HG03108 (cell line): ENCODE measurements around the gene RPS6KL1.
A peak's percentile ranks its signal among the peaks of the same experiment; 100 is the strongest.

ENCODE experiments used
- ATAC-seq: cut with Tn5 transposase; IDR thresholded peaks from one replicate; pipeline ENCODE4 v1.9.1; 2021; ENCODE audit warnings: moderate library complexity; ENCODE audit not compliant: unreplicated experiment

RPS6KL1 gene

GRCh38 chr14:74913393-74913910 is 9.6 kb downstream of the RPS6KL1 start:
- ATAC-seq: no peak

GRCh38 chr14:74912801-74913200 is 10.3 kb downstream of the RPS6KL1 start:
- no peak for ATAC-seq

GRCh38 chr14:74912111-74912510 is 10.9 kb downstream of the RPS6KL1 start:
- ATAC-seq: no peak

GRCh38 chr14:74911704-74912103 is 11.4 kb downstream of the RPS6KL1 start:
- no peak for ATAC-seq

DNA sequence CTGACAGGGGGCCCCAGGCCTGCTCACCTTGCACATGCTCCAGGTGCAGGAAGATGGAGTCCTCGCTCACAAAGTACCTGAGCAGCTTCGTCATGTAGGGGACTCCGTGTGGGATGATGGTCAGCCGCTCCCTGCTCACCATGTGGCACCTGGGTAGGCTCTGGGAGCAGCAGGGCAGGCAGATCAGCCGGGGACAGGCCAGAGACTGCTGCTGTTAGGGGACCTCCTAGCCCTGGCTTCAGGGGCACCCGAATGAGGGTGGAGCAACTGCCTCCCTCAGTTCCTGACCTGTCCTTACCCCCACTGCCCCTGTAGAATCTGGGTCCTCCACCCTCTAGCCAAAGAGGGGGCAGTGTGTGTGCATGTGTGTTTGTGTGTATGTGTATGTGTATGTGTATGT is 11.8 kb downstream of the RPS6KL1 start:
- no peak for ATAC-seq

DNA sequence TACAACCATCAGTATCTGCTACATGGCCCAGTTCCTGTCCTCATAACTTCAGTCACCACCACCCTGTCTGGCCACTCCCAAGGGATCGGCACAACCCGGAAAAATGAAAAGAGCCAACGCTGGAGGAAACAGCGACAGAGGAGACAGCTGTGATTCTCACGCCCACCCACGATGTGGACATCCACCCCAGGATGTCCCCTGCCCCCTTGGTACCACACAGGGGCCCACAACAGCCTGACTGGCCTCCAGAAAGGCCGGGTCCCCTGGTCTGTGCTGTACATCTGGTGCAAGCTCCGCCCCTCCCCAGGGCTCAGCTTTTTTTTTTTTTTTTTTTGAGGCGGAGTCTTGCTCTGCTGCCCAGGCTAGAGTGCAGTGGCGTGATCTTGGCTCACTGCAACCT is 12.5 kb downstream of the RPS6KL1 start:
- ATAC-seq: no peak

GRCh38 chr14:74909911-74910310 is 13.1 kb downstream of the RPS6KL1 start:
- ATAC-seq: no peak

- ATAC-seq: no peak
Observed at GRCh38 chr14:74909501-74909900, 13.6 kb downstream of the RPS6KL1 start.

DNA sequence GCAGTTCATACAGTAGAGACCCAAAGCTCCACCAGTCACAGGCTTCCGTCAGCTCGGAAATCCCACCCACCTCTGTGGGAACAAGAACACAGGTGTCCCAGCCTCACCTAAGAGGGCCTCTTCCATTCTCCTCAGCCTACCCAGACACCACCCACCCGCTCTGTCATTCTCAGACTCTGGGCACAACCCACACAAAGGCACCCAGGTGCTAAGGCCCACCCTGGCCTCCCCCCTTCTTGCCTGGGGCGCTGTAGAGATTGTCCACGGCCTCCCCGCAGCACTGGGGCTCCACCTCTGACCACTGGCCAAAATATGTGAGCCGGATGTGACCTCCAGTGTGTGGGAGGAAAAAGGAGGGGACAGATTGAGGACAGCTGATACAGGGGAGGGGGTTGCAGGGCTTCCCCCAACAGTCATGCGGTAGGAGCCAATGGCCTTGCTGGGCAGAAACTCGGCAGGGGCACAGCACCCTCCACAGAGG is 14.2 kb downstream of the RPS6KL1 start:
- ATAC-seq: no peak

DNA sequence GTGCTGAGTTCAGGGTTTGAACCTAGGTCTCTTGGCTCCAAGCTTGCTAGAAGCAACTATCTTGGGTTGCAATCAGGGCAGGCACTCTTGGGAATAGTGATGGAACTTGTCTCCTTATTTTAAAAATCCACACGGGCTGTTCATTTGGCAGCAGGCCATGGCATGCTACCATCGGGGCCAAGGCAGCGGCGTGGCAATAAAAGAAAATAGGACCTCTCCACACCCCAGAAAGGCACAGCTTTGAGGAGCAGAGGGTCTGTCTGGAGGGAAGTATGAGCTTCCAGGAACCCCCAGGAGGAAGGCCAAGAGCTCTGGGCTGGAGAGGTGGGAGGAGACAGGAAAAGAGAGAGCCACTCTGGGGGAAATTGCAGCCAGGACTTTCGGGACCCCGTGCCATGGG is 15.3 kb downstream of the RPS6KL1 start:
- ATAC-seq: no peak

DNA sequence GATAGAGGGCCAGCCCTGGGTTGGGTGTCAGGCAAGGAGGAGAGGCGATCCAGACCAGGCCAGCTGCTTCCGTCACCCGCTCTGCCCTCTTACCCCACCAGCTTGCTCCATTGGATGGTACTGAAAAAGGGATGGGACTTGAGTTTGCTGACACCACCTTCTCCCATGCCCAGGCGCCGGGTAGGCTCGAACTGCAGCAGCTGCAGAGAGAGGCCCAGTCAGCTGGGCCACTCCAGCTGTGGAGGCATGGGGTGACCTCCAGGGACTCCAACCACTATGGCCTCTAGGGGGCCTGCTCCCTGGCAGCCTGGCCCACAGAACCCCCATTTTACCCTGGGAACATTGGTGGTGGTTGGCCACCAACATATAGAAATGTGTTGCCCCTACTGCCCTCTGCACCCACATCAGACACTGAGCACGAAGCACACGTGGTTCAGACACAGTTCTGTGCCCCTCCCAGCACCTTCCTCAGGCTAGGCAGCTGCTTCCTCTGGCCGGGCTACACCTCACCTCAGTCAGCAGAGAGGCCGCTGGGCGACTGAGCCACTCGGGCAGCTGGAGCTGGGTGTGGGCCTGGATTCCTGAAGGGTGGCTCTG is 16.0 kb downstream of the RPS6KL1 start:
- no peak for ATAC-seq

GRCh38 chr14:74905595-74906142 is 17.4 kb downstream of the RPS6KL1 start:
- ATAC-seq: no peak

DNA sequence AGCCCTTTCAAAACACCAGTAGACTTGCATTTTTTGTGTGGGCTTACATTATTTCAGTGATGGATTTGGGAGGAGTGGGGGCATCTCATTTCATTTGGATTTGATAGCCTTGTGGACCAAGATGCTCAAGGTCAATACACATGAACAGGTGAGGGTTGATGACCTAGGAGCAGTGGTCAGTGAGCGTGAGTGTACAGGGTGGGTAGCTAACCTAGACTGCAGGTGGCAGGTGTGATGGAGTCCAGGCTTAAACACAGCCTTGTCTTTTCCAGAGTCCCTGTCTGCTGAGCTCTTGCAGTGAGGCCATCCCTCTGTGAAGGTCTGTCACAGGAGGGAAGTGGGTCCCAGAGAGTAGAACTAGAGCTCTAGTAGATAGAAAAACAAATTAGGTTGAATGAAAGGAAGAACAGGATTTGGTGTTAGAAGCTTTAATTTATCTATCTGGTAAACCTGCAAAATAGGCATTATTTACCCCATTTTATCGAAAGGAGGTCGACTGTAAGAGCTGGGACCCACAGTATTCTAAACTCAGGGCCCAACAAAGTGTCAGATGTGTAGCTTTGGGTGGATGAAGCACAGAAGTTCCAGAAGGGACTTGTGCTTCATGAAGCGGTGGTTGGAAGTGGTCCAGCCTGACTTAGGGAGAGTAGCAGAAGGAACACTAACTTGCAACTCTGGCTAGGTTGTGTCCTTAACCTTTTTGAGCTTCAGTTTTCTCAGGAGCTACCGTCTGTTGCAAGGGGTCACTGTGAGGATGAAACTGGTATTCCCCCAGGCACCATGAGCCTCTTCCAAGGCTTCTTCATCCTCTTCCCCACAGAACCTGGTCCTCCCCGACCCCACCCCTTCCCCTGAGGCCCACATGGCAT is 18.2 kb downstream of the RPS6KL1 start:
- ATAC-seq: no peak

DNA sequence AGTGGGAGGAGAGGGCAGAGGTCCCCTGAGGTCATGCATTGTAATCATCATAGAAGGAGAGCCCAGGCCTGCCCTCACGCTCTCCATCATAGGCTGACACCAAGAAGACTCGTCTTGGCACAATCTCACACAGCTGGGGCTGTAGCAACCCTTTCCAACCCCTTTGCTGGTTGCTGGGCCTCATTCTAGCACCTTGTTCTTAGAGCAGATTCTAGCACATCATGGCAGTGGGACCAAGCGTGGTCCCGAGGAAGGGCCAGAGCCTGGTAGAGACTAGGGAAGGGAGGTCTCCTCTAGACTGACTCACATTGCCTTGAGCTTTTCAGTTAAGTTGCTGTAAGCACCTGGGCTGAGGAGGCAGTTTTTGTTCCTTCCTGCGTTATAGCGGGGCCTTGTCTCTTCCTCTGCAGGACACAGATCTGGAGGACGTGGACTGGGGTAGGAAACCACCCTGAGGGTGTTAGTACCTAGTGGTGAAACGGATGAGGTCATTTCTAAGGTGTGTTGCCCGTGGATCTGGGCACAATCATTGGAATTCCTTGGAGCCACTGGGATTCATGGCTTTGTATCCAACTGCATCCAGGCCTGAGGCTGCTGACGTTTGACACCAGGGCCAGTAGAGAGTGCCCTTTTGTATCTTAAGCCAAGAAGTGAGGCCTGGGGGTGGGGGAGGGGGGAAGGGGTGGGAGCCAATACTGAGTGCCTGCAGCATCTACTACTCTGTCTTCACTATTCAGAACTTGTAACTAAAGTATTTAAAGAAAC is 19.9 kb downstream of the RPS6KL1 start:
- ATAC-seq: no peak

DNA sequence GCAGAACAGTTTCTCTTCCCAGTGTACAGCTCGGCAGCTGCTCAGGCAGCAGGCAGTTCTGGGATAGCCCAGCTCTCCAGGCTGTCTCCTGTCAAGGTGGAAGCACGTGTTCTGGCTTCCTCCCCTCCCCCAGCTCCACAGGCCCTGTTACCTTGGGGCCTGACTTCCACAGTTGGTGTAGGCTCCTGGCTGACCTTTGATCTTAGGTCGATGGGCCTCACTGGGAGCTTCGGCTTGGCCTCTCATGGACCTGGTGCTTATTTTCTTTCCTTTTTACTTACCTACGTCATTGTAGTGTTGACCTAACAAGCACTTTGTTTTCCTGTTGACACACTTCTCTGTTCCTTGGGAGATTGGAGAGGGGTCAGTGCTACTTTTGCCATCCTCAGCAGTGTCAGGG is 24.4 kb downstream of the RPS6KL1 start:
- no peak for ATAC-seq

DNA sequence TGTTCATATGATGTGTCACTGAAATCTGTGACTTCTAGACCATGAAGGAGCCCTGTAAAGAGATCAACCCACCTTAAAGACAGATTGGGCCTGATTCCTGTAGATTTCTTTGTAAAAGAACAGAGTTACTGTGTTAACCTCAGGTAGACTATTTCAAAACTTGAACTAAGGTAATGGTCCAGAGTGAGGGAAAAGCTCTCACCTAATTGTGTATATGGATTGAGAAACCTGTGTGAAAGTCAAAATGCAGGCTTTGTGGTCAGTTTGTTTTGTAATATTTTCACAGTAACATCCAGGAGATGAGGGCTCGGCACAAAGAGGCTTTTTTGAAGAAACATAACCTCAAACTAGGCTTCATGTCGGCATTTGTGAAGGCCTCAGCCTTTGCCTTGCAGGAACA is 25.0 kb downstream of the RPS6KL1 start:
- no peak for ATAC-seq

GRCh38 chr14:74897642-74898041 is 25.4 kb downstream of the RPS6KL1 start:
- ATAC-seq: no peak

- no peak for ATAC-seq
Observed at GRCh38 chr14:74896400-74896799, 26.7 kb downstream of the RPS6KL1 start.

DNA sequence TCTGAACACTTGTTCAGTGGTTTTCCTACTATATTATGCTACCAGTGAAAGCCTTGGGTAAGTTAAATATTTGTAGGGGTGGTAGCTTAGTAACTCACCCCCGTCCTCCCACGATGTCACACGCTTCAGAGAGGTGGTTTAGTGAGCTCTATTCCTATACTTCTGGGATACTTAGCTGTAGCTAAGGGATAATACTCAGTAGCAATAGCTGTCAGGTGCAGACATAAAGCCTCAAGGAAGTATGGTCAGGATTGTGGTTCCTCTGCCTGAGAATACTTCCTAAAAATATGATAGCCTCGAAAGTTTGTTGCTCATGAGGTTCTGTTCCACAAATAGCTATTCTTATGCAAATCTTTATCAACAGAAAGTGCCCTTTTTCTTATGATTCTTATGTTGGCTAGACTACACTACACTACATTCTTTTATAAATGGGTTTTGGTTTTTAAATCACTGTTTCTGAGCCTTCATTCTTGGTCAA is 29.4 kb downstream of the RPS6KL1 start:
- ATAC-seq: peak; percentile 47

GRCh38 chr14:74892745-74893144 is 30.3 kb downstream of the RPS6KL1 start:
- no peak for ATAC-seq

DNA sequence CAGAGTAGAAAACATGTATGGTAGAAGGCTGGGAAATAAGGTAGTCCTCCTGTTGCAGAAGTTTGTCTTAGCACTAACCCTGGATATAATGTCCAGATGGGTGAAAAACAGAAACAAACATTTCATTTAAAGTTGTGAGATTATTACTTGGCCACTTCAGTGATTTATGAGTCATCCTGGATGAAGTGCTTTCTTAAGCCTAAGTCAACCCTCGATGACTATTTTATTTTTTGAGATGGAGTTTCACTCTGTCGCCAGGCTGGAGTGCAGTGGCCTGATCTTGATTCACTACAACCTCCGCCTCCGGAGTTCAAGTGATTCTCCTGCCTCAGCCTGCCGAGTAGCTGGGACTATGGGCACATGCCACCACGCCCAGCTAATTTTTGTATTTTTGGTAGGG is 31.2 kb downstream of the RPS6KL1 start:
- ATAC-seq: no peak
